Kidney (tissue), 14 donors: ENCODE data around the gene ADCY10. TPM values are rescaled to one million over a fixed set of nuclear protein-coding genes. Genes with fewer than 3 reads are reported as not detected.

Source experiments
- DNase-seq, 5 donors: peaks; one replicate each; pipeline ENCODE4 v3.0.0-alpha.2; 2013 to 2020
- FAIRE-seq: peaks from 2 replicates; lab custom pipeline; 2012; peaks lifted over from hg19 to GRCh38; lab: Jason Lieb, UNC
- H3K27ac ChIP-seq, 2 donors: one replicate each; pipeline ENCODE4 v1.7.0; 2013; ENCODE audit warnings: low read depth in 2 of 2, low read length in 2 of 2, inconsistent platforms in 1 of 2
- H3K27me3 ChIP-seq: one replicate; pipeline ENCODE4 v1.7.1; 2013; ENCODE audit warnings: low read length, inconsistent platforms; ENCODE audit not compliant: control insufficient read depth, insufficient read depth
- H3K36me3 ChIP-seq, 3 donors: one replicate each; pipeline versions ENCODE4 v1.7.0 to v1.7.1; 2013; ENCODE audit warnings: low read length in 3 of 3, control low read depth in 1 of 3, inconsistent platforms in 1 of 3; ENCODE audit not compliant: insufficient read depth in 3 of 3, control insufficient read depth in 2 of 3
- H3K4me1 ChIP-seq, 3 donors: one replicate each; pipeline versions ENCODE4 v1.7.0 to v1.7.1; 2013; ENCODE audit warnings: low read length in 3 of 3, inconsistent platforms in 1 of 3, low read depth in 1 of 3; ENCODE audit not compliant: control insufficient read depth in 2 of 3, insufficient read depth in 2 of 3
- H3K4me3 ChIP-seq, 3 donors: one replicate each; pipeline versions ENCODE4 v1.7.0 to v1.8.1; 2013; ENCODE audit warnings: low read length in 3 of 3, control low read depth in 1 of 3, inconsistent platforms in 1 of 3
- H3K9ac ChIP-seq, 3 donors: one replicate each; pipeline versions ENCODE4 v1.7.0 to v1.7.1; 2013; ENCODE audit warnings: low read length in 3 of 3, control low read depth in 1 of 3, inconsistent platforms in 1 of 3
- H3K9me3 ChIP-seq, 3 donors: one replicate each; pipeline versions ENCODE4 v1.7.0 to v1.7.1; 2013; ENCODE audit warnings: low read length in 3 of 3, control low read depth in 1 of 3, inconsistent platforms in 1 of 3; ENCODE audit not compliant: control insufficient read depth in 2 of 3, insufficient read depth in 1 of 3
- CTCF ChIP-seq: IDR thresholded peaks from 3 replicates; pipeline ENCODE4 v1.5.1; 2012; ENCODE audit warnings: mild to moderate bottlenecking, moderate library complexity, borderline replicate concordance; ENCODE audit not compliant: insufficient read depth; ENCODE audit errors: extremely low read depth
- intact Hi-C: fragments of 100-400 bp; cut with DNase I; formaldehyde crosslinking; loops from one replicate; pipeline ENCODE4 v1.11.1; 2022
- polyA plus RNA-seq: library from polyadenylated mRNA; stranded (reverse); fragments of 350-450 nt; fragmentation: Illumina TruSeq; extraction: RNeasy Lipid Tissue Mini Kit (QIAGEN cat#74804); gene quantifications from one replicate; pipeline ENCODE4 v1.2.3, GENCODE V29; 2014; ENCODE audit warnings: low read depth, low replicate concordance; ENCODE audit not compliant: insufficient read depth
- total RNA-seq: library from RNA; stranded (reverse); fragmentation: NEBNext Ultra II Directional; extraction: Animal tissue kit (Norgen Biotek cat#: 25700); gene quantifications from one replicate; pipeline ENCODE4 v1.2.1, GENCODE V29; 2021
- donor health status: control.
- donor health status: control.
- donor health status: control.
- donor health status: control.
- donor health status: control.
- donor health status: DM: yes; HTN: yes; CAD: no.
- donor health status: Normal renal cell carcinoma (clear cell type).

ADCY10 gene
- total and polyA plus RNA-seq, 2 donors from 2014 or later = 0.22 to 0.28 TPM

- Histone ChIP-seq H3K9me3 (no peaks in the 10 kb centered on the region), H3K27me3 (no peaks in the 10 kb centered on the region), H3K4me3 (no peak overlapping the region), H3K9ac (no peak overlapping the region), H3K4me1 (no peaks in the 10 kb centered on the region), H3K27ac (no peak overlapping the region), H3K36me3 (no peaks in the 10 kb centered on the region)
- intact Hi-C loops = no loop called here
- no peak for TF ChIP-seq CTCF
- DNase-seq (no peak), FAIRE-seq (no peak)
Measured at GRCh38 chr1:167882376-167882775, 31.6 kb downstream of the ADCY10 start.

DNA sequence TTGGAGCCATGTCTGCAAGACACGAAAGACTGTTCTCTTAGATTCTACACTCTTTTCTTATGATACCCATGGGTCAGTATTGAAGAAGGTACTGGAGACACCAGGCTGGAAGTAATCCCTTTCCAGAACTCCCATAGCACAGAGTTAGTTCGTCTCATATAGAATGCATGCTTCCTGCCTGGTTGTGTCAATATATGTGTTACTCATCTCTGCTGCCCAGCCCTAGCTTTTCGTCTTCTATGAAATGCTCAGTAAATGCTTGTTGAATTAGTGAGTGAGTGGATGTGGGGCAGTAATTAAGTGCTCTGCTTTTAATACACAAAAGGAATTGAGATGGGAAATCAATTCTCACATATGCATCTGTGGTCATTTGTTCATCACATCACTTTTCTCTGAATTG lies 32.1 kb downstream of the ADCY10 start:
- Histone ChIP-seq H3K27me3 (no peaks in the 10 kb centered on the region), H3K9me3 (no peaks in the 10 kb centered on the region), H3K4me3 (no peak overlapping the region), H3K9ac (no peak overlapping the region), H3K27ac (no peak overlapping the region), H3K36me3 (no peaks in the 10 kb centered on the region), H3K4me1 (no peaks in the 10 kb centered on the region)
- intact Hi-C loops = no loop called here
- DNase-seq (no peak), FAIRE-seq (no peak)
- TF ChIP-seq CTCF = no peak

DNA sequence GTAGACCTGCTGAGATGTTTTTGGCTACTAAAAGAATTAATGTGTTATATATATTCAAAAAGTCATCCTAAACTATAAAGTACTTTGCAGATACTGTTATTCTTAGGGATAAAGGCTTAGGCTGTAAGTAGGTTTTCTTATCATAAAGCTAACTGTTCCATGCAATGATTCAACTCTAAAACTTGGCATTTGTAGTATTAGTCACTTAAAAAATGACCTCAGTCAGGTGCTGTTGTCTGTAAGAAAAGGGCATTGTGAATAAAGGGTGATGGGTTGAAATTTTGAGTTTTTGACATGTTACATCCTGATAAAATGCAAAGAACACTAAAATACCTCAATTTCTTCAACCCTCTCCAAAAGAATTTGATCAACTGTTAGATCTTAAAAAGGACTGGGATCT lies 32.9 kb downstream of the ADCY10 start:
- Histone ChIP-seq H3K27ac (no peak overlapping the region), H3K4me1 (no peaks in the 10 kb centered on the region), H3K9me3 (no peaks in the 10 kb centered on the region), H3K36me3 (no peaks in the 10 kb centered on the region), H3K27me3 (no peaks in the 10 kb centered on the region), H3K4me3 (no peak overlapping the region), H3K9ac (no peak overlapping the region)
- FAIRE-seq (no peak), DNase-seq (no peak)
- no peak for TF ChIP-seq CTCF
- intact Hi-C loops = no loop called here

DNA sequence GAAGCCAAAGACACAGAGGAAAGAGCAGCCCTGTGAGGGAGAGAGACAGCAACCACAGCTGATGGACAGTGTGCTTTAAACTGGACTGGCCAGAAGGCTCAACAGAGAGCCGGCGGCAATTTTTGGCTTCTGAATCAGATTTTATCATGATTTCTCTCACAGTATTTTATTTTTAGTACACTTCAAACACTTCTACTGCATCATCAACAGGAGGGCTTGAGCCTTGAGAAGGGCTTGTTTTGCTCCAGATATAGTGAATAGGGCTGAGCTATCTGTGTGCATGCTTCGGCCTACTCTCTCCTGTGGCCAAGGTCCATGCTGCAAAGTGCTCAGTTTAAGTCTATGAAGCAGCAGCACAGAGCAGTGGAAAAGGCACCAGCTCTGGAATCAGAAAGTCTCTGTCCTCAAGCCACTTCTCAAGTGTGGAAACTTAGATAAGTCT lies 33.3 kb downstream of the ADCY10 start:
- H3K36me3 ChIP-seq = no peaks in the 10 kb centered on the region
- intact Hi-C loops = no loop called here
- H3K9me3 ChIP-seq = no peaks in the 10 kb centered on the region
- TF ChIP-seq CTCF = no peak
- H3K9ac ChIP-seq = no peak overlapping the region
- no peaks in the 10 kb centered on the region for H3K4me1 ChIP-seq
- FAIRE-seq (no peak), DNase-seq (no peak)
- no peaks in the 10 kb centered on the region for H3K27me3 ChIP-seq
- H3K27ac ChIP-seq = no peak overlapping the region
- H3K4me3 ChIP-seq = no peak overlapping the region
